H1 (cell line): ENCODE measurements around the gene NCEH1. TPM values are rescaled to one million over a fixed set of nuclear protein-coding genes. Genes with fewer than 3 reads are reported as not detected.
A peak's percentile ranks its signal among the peaks of the same experiment; 100 is the strongest.

ENCODE experiments used
- CTCF ChIA-PET: fragments of 300-600 bp; sonication (Branson Sonifier 250); formaldehyde crosslinking; loops from one replicate; lab custom pipeline; 2021; ENCODE audit not compliant: partially characterized antibody; lab: Charles Lee
- POLR2A ChIA-PET: fragments of 300-600 bp; sonication (Branson Sonifier 250); formaldehyde crosslinking; loops from one replicate; lab custom pipeline; 2021; ENCODE audit warnings: inconsistent platforms; ENCODE audit not compliant: partially characterized antibody; lab: Charles Lee
- DNase-seq, 2 experiments: peaks; one replicate each; pipeline versions ENCODE4 v3.0.0 to v3.0.0-alpha.2; 2010 to 2022; ENCODE audit warnings: low spot score in 2 of 2, low read depth in 1 of 2, mixed read lengths in 1 of 2
- FAIRE-seq: peaks from 2 replicates; lab custom pipeline; 2011; peaks lifted over from hg19 to GRCh38; lab: Jason Lieb, UNC
- H2AFZ ChIP-seq: 2 replicates; pipeline ENCODE4 v1.8.1; 2012; ENCODE audit warnings: low read length, inconsistent platforms
- H2AK5ac ChIP-seq: 2 replicates; pipeline ENCODE4 v1.6.1; 2013; ENCODE audit warnings: low read depth, low read length
- H2BK120ac ChIP-seq: replicated peaks from 2 replicates; pipeline ENCODE3; 2013; ENCODE audit warnings: low read depth, low read length, inconsistent platforms
- H2BK12ac ChIP-seq: 2 replicates; pipeline ENCODE4 v1.6.1; 2013; ENCODE audit warnings: low read depth, low read length
- H2BK15ac ChIP-seq: 2 replicates; pipeline ENCODE4 v1.6.1; 2013; ENCODE audit warnings: low read length
- H2BK20ac ChIP-seq: 2 replicates; pipeline ENCODE4 v1.6.1; 2013; ENCODE audit warnings: low read length
- H2BK5ac ChIP-seq: 2 replicates; pipeline ENCODE4 v1.6.1; 2013; ENCODE audit warnings: low read depth, low read length
- H3K14ac ChIP-seq: 2 replicates; pipeline ENCODE4 v1.6.1; 2013; ENCODE audit warnings: inconsistent platforms; ENCODE audit not compliant: insufficient read length
- H3K18ac ChIP-seq: 2 replicates; pipeline ENCODE4 v1.6.1; 2013; ENCODE audit warnings: low read length; ENCODE audit errors: extremely low read depth
- H3K23ac ChIP-seq: 2 replicates; pipeline ENCODE4 v1.6.1; 2013; ENCODE audit warnings: inconsistent platforms; ENCODE audit not compliant: insufficient read length
- H3K23me2 ChIP-seq: 2 replicates; pipeline ENCODE4 v1.6.1; 2013; ENCODE audit warnings: low read depth, low read length
- H3K27ac ChIP-seq: 2 replicates; pipeline ENCODE4 v1.6.1; 2011; ENCODE audit warnings: low read depth, low read length, inconsistent platforms
- H3K27me3 ChIP-seq, 4 experiments: replicated peaks in 1 of 4; 1 replicate in 1 of 4; 2 replicates in 3 of 4; pipeline versions ENCODE4 v1.6.1 to v1.8.1; 2011 to 2013; ENCODE audit warnings: low read length in 3 of 4, mild to moderate bottlenecking in 3 of 4, inconsistent platforms in 2 of 4, mixed read lengths in 2 of 4, moderate library complexity in 1 of 4; ENCODE audit not compliant: control insufficient read depth in 3 of 4, insufficient read depth in 3 of 4; ENCODE audit errors: extremely low read depth in 1 of 4
- H3K36me3 ChIP-seq, 4 experiments: 2 replicates each; pipeline versions ENCODE4 v1.6.1 to v1.8.1; 2011 to 2013; ENCODE audit warnings: mild to moderate bottlenecking in 4 of 4, low read length in 3 of 4, moderate library complexity in 2 of 4, control low read depth in 1 of 4, inconsistent platforms in 1 of 4; ENCODE audit not compliant: insufficient read depth in 4 of 4, control insufficient read depth in 2 of 4
- H3K4ac ChIP-seq: replicated peaks from 2 replicates; pipeline ENCODE3; 2013; ENCODE audit warnings: low read length, low read depth, mixed read lengths, inconsistent platforms; ENCODE audit not compliant: insufficient read length
- H3K4me1 ChIP-seq, 4 experiments: replicated peaks in 1 of 4; 1 replicate in 1 of 4; 2 replicates in 3 of 4; pipeline versions ENCODE4 v1.6.1 to v1.8.1; 2011 to 2013; ENCODE audit warnings: low read length in 3 of 4, inconsistent platforms in 2 of 4, mixed read lengths in 1 of 4; ENCODE audit not compliant: insufficient read depth in 4 of 4, control insufficient read depth in 3 of 4
- H3K4me2 ChIP-seq, 2 experiments: 2 replicates each; pipeline versions ENCODE4 v1.6.1 to v1.8.1; 2011 to 2013; ENCODE audit warnings: low read depth in 2 of 2, low read length in 2 of 2, control low read depth in 1 of 2, inconsistent platforms in 1 of 2, mild to moderate bottlenecking in 1 of 2; ENCODE audit not compliant: insufficient read depth in 1 of 2
- H3K4me3 ChIP-seq, 4 experiments: fragments of 200-600, 300-600 bp in 1 of 4; sonication (generic), shearing (Covaris generic), sonication (Bioruptor Twin) in 1 of 4; 2 replicates each; pipeline versions ENCODE4 v1.5.1 to v1.8.1; 2011 to 2016; ENCODE audit warnings: low read length in 4 of 4, low read depth in 3 of 4, control low read depth in 2 of 4, inconsistent platforms in 2 of 4, mild to moderate bottlenecking in 2 of 4, mixed read lengths in 1 of 4, moderate library complexity in 1 of 4; ENCODE audit not compliant: insufficient read depth in 2 of 4; ENCODE audit errors: extremely low read depth in 1 of 4
- H3K56ac ChIP-seq: replicated peaks from 2 replicates; pipeline ENCODE3; 2013; ENCODE audit warnings: low read depth, mild to moderate bottlenecking, mixed read lengths, low read length, inconsistent platforms; ENCODE audit not compliant: insufficient read length
- H3K79me1 ChIP-seq: 2 replicates; pipeline ENCODE4 v1.6.1; 2013; ENCODE audit warnings: low read depth, low read length, control low read depth
- H3K79me2 ChIP-seq, 2 experiments: 2 replicates each; pipeline versions ENCODE4 v1.6.1 to v1.8.1; 2012 to 2013; ENCODE audit warnings: low read length in 2 of 2, mild to moderate bottlenecking in 2 of 2, inconsistent platforms in 1 of 2; ENCODE audit not compliant: insufficient read depth in 2 of 2, control insufficient read depth in 1 of 2
- H3K9ac ChIP-seq, 4 experiments: replicated peaks in 1 of 4; 1 replicate in 1 of 4; 2 replicates in 3 of 4; pipeline versions ENCODE4 v1.6.1 to v1.8.1; 2011 to 2013; ENCODE audit warnings: low read depth in 3 of 4, low read length in 3 of 4, control low read depth in 2 of 4, mild to moderate bottlenecking in 2 of 4, moderate library complexity in 2 of 4, inconsistent platforms in 1 of 4; ENCODE audit errors: extremely low read depth in 1 of 4
- H3K9me3 ChIP-seq, 2 experiments: 2 replicates each; pipeline versions ENCODE4 v1.6.1 to v1.8.1; 2012 to 2013; ENCODE audit warnings: mild to moderate bottlenecking in 2 of 2, moderate library complexity in 2 of 2, control low read depth in 1 of 2, inconsistent platforms in 1 of 2, low read depth in 1 of 2, low read length in 1 of 2, mixed read lengths in 1 of 2; ENCODE audit not compliant: insufficient read depth in 2 of 2
- H4K20me1 ChIP-seq, 2 experiments: replicated peaks in 1 of 2; 2 replicates each; pipeline versions ENCODE3 to v1.8.1; 2011 to 2013; ENCODE audit warnings: inconsistent platforms in 2 of 2, low read length in 2 of 2, mild to moderate bottlenecking in 1 of 2; ENCODE audit not compliant: insufficient read depth in 2 of 2, control insufficient read depth in 1 of 2
- H4K5ac ChIP-seq: 2 replicates; pipeline ENCODE4 v1.6.1; 2013; ENCODE audit warnings: low read length, low read depth, mixed read lengths, inconsistent platforms; ENCODE audit not compliant: insufficient read length
- H4K8ac ChIP-seq: 2 replicates; pipeline ENCODE4 v1.8.0; 2013; ENCODE audit warnings: mild to moderate bottlenecking, moderate library complexity, low read length, inconsistent platforms; ENCODE audit not compliant: insufficient read depth; ENCODE audit errors: extremely low read depth
- H4K91ac ChIP-seq: replicated peaks from 2 replicates; pipeline ENCODE3; 2013; ENCODE audit warnings: low read length, mixed read lengths, inconsistent platforms; ENCODE audit not compliant: insufficient read length
- CHD2 ChIP-seq: IDR thresholded peaks from 2 replicates; pipeline ENCODE4 v1.6.1; 2012; ENCODE audit warnings: low read length, improper control_type of control experiment
- EGR1 ChIP-seq: IDR thresholded peaks from 2 replicates; pipeline ENCODE4 v1.6.1; 2011; ENCODE audit warnings: low read depth, low read length, borderline replicate concordance
- RAD21 ChIP-seq, 2 experiments: IDR thresholded peaks in 1 of 2; conservative IDR thresholded peaks in 1 of 2; 2 replicates each; pipeline ENCODE4 v1.6.1; 2011; ENCODE audit warnings: low read depth in 2 of 2, low read length in 2 of 2, improper control_type of control experiment in 1 of 2, inconsistent platforms in 1 of 2, mild to moderate bottlenecking in 1 of 2, moderate library complexity in 1 of 2
- SIRT6 ChIP-seq: IDR thresholded peaks from one replicate; pipeline ENCODE4 v1.7.1; 2012; ENCODE audit warnings: low read length, inconsistent platforms
- WGBS, 2 experiments: shearing (Covaris generic) in 1 of 2; methylation state at CpG; one replicate each; pipeline versions ENCODE4 v1.1.6 to v1.1.7; 2013 to 2015; ENCODE audit warnings: low lambda C conversion rate in 2 of 2, mixed read lengths in 2 of 2, inconsistent platforms in 1 of 2, low coverage in 1 of 2, missing lambda C conversion rate in 1 of 2; ENCODE audit not compliant: insufficient replicate concordance in 2 of 2, insufficient coverage in 1 of 2, insufficient read length in 1 of 2; ENCODE audit errors: extremely low coverage in 1 of 2, missing lambda C conversion rate in 1 of 2; 5-methylcytosine and 5-hydroxymethylcytosine counted together
- polyA plus RNA-seq, 7 experiments: library from polyadenylated mRNA; depleted of rRNA in 3 of 7; stranded (reverse) in 5 of 7; unstranded in 2 of 7; fragments of >200 nt in 5 of 7; fragments of 200-250 nt in 2 of 7; gene quantifications; 1 replicate in 5 of 7; 2 replicates in 1 of 7; 4 replicates in 1 of 7; pipeline versions ENCODE4 v1.2.1 to v1.2.3, GENCODE V29; 2011 to 2013; ENCODE audit warnings: missing spikeins in 2 of 7, mixed read lengths in 2 of 7
- total RNA-seq: library from RNA; stranded (reverse); fragmentation: NEBNext Ultra II Directional; extraction: Animal tissue kit (Norgen Biotek cat#: 25700); gene quantifications from 2 replicates; pipeline ENCODE4 v1.2.1, GENCODE V29; 2021

The NCEH1 gene
- total and polyA plus RNA-seq, 2 of the 8 experiments (the other 6 are each of a cell fraction or from before 2014, with no cell fraction given): 2.2 to 6.4 TPM

DNA sequence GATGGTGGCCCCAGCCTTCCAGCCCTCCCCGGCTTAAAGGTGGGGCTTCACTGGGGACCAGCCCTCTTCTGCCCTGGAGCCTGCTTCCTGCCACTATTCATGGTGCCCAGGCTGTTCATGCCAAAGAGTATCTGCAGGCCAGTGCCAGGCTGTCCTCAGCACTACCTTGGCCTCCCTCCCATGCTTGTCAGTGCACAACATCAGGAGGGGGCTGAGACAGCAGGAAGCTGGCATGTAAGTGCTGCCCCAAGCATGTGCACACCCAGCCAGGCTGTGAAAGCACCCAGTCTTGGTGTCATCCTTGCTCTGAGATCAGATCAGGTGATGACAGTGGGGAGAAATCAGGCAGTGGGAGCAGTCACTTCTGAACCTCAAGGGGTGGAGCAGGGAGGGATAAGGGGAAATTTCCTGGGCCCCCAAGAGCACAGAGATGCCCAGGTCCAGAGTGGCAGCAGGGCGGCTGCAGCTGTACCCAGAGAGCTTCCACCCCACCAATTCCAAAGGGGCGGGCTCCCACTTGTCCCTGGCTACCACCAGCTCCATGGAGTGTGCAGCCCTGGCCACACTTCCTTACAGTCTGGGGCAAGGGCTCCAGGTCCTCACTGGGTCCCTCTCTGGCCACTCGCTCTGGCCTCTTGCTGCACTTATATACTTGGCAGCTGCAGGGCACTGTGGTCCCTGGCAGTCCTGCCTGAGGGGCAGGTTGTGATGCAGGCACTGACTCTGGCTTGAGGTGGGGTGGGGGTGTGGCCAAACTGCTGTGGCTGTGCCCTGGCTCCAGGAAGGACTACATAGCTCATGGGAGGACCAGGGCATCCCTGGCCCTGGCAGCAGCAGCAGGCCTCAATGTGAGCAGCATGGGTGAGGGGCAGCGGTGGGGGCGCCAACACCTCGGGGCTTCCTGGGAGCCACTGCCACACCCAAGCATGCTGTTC, 96.3 kb downstream of the NCEH1 start:
- DNase-seq: no peak
- Histone ChIP-seq H3K79me1 (no peaks in the 10 kb centered on the region), H3K56ac (no peak overlapping the region), H3K18ac (no peak overlapping the region), H3K27me3 (no peaks in the 10 kb centered on the region), H3K23ac (no peak overlapping the region), H2AK5ac (no peak overlapping the region), H3K4me1 (no peaks in the 10 kb centered on the region; a peak in 1 of 7 replicates), H3K4me3 (no peak overlapping the region), H3K14ac (no peak overlapping the region), H3K9me3 (peaks cover 2% of the 10 kb centered on the region in 2 experiments; a peak in 1 of 4 replicates), H2BK20ac (no peak overlapping the region), H2AFZ (no peak overlapping the region), H4K20me1 (no peaks in the 10 kb centered on the region), H2BK15ac (0 out of 2 replicates have a peak overlapping the region, but pooled peaks have one; percentile 46), H4K91ac (no peak overlapping the region), H2BK120ac (no peak overlapping the region), H3K27ac (no peak overlapping the region), H3K23me2 (no peaks in the 10 kb centered on the region), H4K8ac (no peak overlapping the region), H2BK12ac (no peak overlapping the region), H3K4me2 (no peak overlapping the region), H2BK5ac (0 out of 2 replicates have a peak overlapping the region, but pooled peaks have one; percentile 12), H3K9ac (no peak overlapping the region), H3K4ac (no peak overlapping the region), H3K36me3 (no peaks in the 10 kb centered on the region), H4K5ac (no peak overlapping the region), H3K79me2 (no peaks in the 10 kb centered on the region)
- TF ChIP-seq RAD21 (IDR thresholded peaks at IDR 0.05 in 1 of 2, conservative IDR thresholded peaks at IDR 0.05 in 1 of 2; ENCODE audit: low read depth in 2 of 2, low read length in 2 of 2): no peak
- no peak for TF ChIP-seq CHD2
- TF ChIP-seq SIRT6: no peak
- no peak for TF ChIP-seq EGR1
- ChIA-PET POLR2A (no interaction called here), CTCF (interaction anchor here (1.0 to 1.9 kb wide), 4 partner anchors 8 to 128 kb away, joined by 3 to 22 read pairs (median 6); no protein-coding TSS in a partner anchor)
- FAIRE-seq: no peak
- 92% methylated on average over 7 of the region's 7 CpGs; no CpG with 5 or more reads in 1 of the 2 experiments for WGBS, 2 experiments
